Endothelial cell of umbilical vein (primary cell): ENCODE results near the gene VEGFA. TPM values are rescaled to one million over a fixed set of nuclear protein-coding genes. Genes with fewer than 3 reads are reported as not detected.

Source experiments
- BruUV-seq: library from RNA; stranded (reverse); fragments of 400-500 nt; replicated peaks from 2 replicates; lab custom pipeline; 2021; lab: Mats Ljungman, UMichigan
- CTCF ChIA-PET: fragments of 300-600, 350-600 bp; sonication (Branson Sonifier 250); formaldehyde crosslinking; loops from one replicate; lab custom pipeline; 2021; ENCODE audit warnings: antibody characterized with exemption, inconsistent platforms; lab: Charles Lee
- POLR2A ChIA-PET: fragments of 300-600, 350-600 bp; sonication (Branson Sonifier 250); formaldehyde crosslinking; loops from one replicate; lab custom pipeline; 2021; ENCODE audit warnings: antibody characterized with exemption, inconsistent platforms; lab: Charles Lee
- DNase-seq: peaks from one replicate; pipeline ENCODE4 v3.0.0-alpha.2; 2011; ENCODE audit warnings: low read depth, low spot score
- FAIRE-seq: peaks from 2 replicates; lab custom pipeline; 2011; peaks lifted over from hg19 to GRCh38; lab: Jason Lieb, UNC
- H2AFZ ChIP-seq: 2 replicates; pipeline ENCODE4 v1.6.0; 2012; ENCODE audit warnings: low read depth, low read length, control low read depth, inconsistent platforms
- H3K27ac ChIP-seq: 2 replicates; pipeline ENCODE4 v1.5.1; 2011; ENCODE audit warnings: low read depth, mild to moderate bottlenecking, control low read depth, low read length, moderate library complexity; ENCODE audit not compliant: insufficient read depth
- H3K27me3 ChIP-seq, 2 experiments: 2 replicates each; pipeline versions ENCODE4 v1.6.0 to v1.6.1; 2011; ENCODE audit warnings: low read length in 2 of 2, mixed read lengths in 1 of 2; ENCODE audit not compliant: control insufficient read depth in 2 of 2, insufficient read depth in 2 of 2
- H3K36me3 ChIP-seq, 2 experiments: 2 replicates in 1 of 2; 3 replicates in 1 of 2; pipeline ENCODE4 v1.5.1; 2011; ENCODE audit warnings: low read length in 2 of 2, mild to moderate bottlenecking in 1 of 2, moderate library complexity in 1 of 2; ENCODE audit not compliant: control insufficient read depth in 2 of 2, insufficient read depth in 2 of 2; ENCODE audit errors: extremely low read depth in 1 of 2
- H3K4me1 ChIP-seq: 3 replicates; pipeline ENCODE4 v1.5.1; 2011; ENCODE audit warnings: mild to moderate bottlenecking, low read length; ENCODE audit not compliant: control insufficient read depth, insufficient read depth; ENCODE audit errors: extremely low read depth
- H3K4me2 ChIP-seq: 2 replicates; pipeline ENCODE4 v1.6.1; 2011; ENCODE audit warnings: low read length, control low read depth, mixed read lengths; ENCODE audit not compliant: insufficient read depth
- H3K4me3 ChIP-seq, 3 experiments: fragments of 200-600 bp in 1 of 3; sonication (generic), shearing (Covaris generic) in 1 of 3; replicated peaks in 1 of 3; 2 replicates each; pipeline ENCODE4 v1.5.1; 2011 to 2016; ENCODE audit warnings: control low read depth in 3 of 3, low read length in 3 of 3, mild to moderate bottlenecking in 2 of 3, inconsistent platforms in 1 of 3, low read depth in 1 of 3, moderate library complexity in 1 of 3; ENCODE audit not compliant: insufficient read depth in 1 of 3
- H3K79me2 ChIP-seq: 2 replicates; pipeline ENCODE4 v1.6.0; 2012; ENCODE audit warnings: low read length, inconsistent platforms; ENCODE audit not compliant: control insufficient read depth, insufficient read depth
- H3K9ac ChIP-seq: replicated peaks from 2 replicates; pipeline ENCODE3; 2011; ENCODE audit warnings: low read length, control low read depth; ENCODE audit not compliant: insufficient read depth; ENCODE audit errors: extremely low read depth
- H3K9me1 ChIP-seq: replicated peaks from 3 replicates; pipeline ENCODE4 v1.6.0; 2011; ENCODE audit warnings: mild to moderate bottlenecking, low read length; ENCODE audit not compliant: control insufficient read depth, insufficient read depth; ENCODE audit errors: extremely low read depth
- H3K9me3 ChIP-seq: replicated peaks from 2 replicates; pipeline ENCODE4 v1.5.1; 2012; ENCODE audit warnings: low read length, inconsistent platforms; ENCODE audit not compliant: control insufficient read depth, insufficient read depth
- H4K20me1 ChIP-seq: replicated peaks from 2 replicates; pipeline ENCODE3; 2011; ENCODE audit warnings: mild to moderate bottlenecking, low read length; ENCODE audit not compliant: control insufficient read depth, insufficient read depth; ENCODE audit errors: extremely low read depth
- EZH2 ChIP-seq: IDR thresholded peaks from 2 replicates; pipeline ENCODE4 v1.6.1; 2012; ENCODE audit warnings: borderline replicate concordance, low read depth, mild to moderate bottlenecking, moderate library complexity, low read length, inconsistent platforms; ENCODE audit not compliant: severe bottlenecking
- FOS ChIP-seq: IDR thresholded peaks from 2 replicates; pipeline ENCODE4 v1.6.1; 2011; ENCODE audit warnings: mild to moderate bottlenecking, low read length, moderate library complexity, borderline replicate concordance; ENCODE audit not compliant: insufficient read depth
- GATA2 ChIP-seq: IDR thresholded peaks from 2 replicates; pipeline ENCODE4 v1.7.0; 2011; ENCODE audit warnings: low read depth, mild to moderate bottlenecking, moderate library complexity, mixed read lengths, low read length; ENCODE audit not compliant: insufficient read length, insufficient read depth
- JUN ChIP-seq: IDR thresholded peaks from 2 replicates; pipeline ENCODE4 v1.6.1; 2011; ENCODE audit warnings: borderline replicate concordance, low read depth; ENCODE audit not compliant: insufficient read length, insufficient read depth
- MAX ChIP-seq: IDR thresholded peaks from 2 replicates; pipeline ENCODE4 v1.6.1; 2011; ENCODE audit not compliant: insufficient read depth, insufficient read length
- MYC ChIP-seq: IDR thresholded peaks from one replicate; pipeline ENCODE4 v1.6.1; 2011; ENCODE audit warnings: mild to moderate bottlenecking, low read depth, low read length
- POLR2A ChIP-seq: IDR thresholded peaks from 2 replicates; pipeline ENCODE4 v1.6.1; 2012; ENCODE audit warnings: low read depth, mild to moderate bottlenecking, control low read depth, low read length
- POLR2AphosphoS5 ChIP-seq: IDR thresholded peaks from 2 replicates; pipeline ENCODE4 v1.6.1; 2012; ENCODE audit warnings: low read depth, mild to moderate bottlenecking, control low read depth, low read length, moderate library complexity; ENCODE audit not compliant: insufficient read depth
- dilution Hi-C: fragments of 300-500 bp; cut with MboI; formaldehyde crosslinking; loops from one replicate; pipeline ENCODE4 v1.15.0; 2019; ENCODE audit warnings: low sequenced_read_pairs; ENCODE audit not compliant: extremely low pct_ligation_motif_present
- intact Hi-C: fragments of 100-400 bp; cut with micrococcal nuclease; formaldehyde crosslinking; loops from one replicate; pipeline ENCODE4 v1.10.0; 2022
- polyA plus RNA-seq, 4 experiments: library from polyadenylated mRNA; depleted of rRNA in 3 of 4; stranded (reverse) in 3 of 4; unstranded in 1 of 4; fragments of >200 nt; gene quantifications; 2 replicates each; pipeline versions ENCODE4 v1.2.1 to v1.2.3, GENCODE V29; 2011 to 2012; ENCODE audit warnings: missing spikeins in 1 of 4
- total RNA-seq: library from RNA; stranded (reverse); gene quantifications from 2 replicates; pipeline ENCODE4 v1.2.3, GENCODE V29; 2021
- TF ChIP-seq, protein P1 (sequence below), 2 donors: IDR thresholded peaks; 1 replicate in 1 of 2; 2 replicates in 1 of 2; pipeline ENCODE4 v1.5.1; 2011; ENCODE audit warnings: low read length in 2 of 2, mild to moderate bottlenecking in 2 of 2, moderate library complexity in 2 of 2, control low read depth in 1 of 2, inconsistent platforms in 1 of 2, low read depth in 1 of 2; ENCODE audit not compliant: insufficient read depth in 1 of 2; ENCODE audit errors: extremely low read depth in 1 of 2

VEGFA gene
- total and polyA plus RNA-seq, 2 donors (not counting 3 experiments of a cell fraction or from before 2014, with no cell fraction given), result 18.1 to 19.9 TPM

- Histone ChIP-seq H2AFZ (no peak overlapping the region), H4K20me1 (no peaks in the 10 kb centered on the region), H3K4me3 (no peak overlapping the region), H3K27me3 (no peaks in the 10 kb centered on the region), H3K4me2 (no peak overlapping the region), H3K9me1 (no peaks in the 10 kb centered on the region), H3K27ac (no peak overlapping the region), H3K9me3 (no peaks in the 10 kb centered on the region), H3K36me3 (no peaks in the 10 kb centered on the region), H3K9ac (no peak overlapping the region), H3K79me2 (no peaks in the 10 kb centered on the region), H3K4me1 (no peaks in the 10 kb centered on the region)
- no peak for DNase-seq
- BruUV-seq, result no TSS peak
- ChIA-PET CTCF (interaction anchor here (1.2 to 4.9 kb wide), 6 partner anchors 8 to 353 kb away, joined by 3 to 48 read pairs (median 6); partner anchors contain the start of gene VEGFA), POLR2A (interaction anchor here (0.6 kb wide), 1 partner anchor 32 kb away, joined by 5 read pairs; no protein-coding TSS in a partner anchor)
- dilution Hi-C loops, result no loop called here
- intact Hi-C loops, result loop anchor here (2.0 kb wide), 1 partner anchor 33 kb away; no protein-coding TSS in a partner anchor
- no peak for FAIRE-seq
- TF ChIP-seq GATA2 (no peak), FOS (no peak), EZH2 (no peak), POLR2AphosphoS5 (no peak), MAX (no peak), POLR2A (no peak), MYC (no peak), JUN (no peak)
- TF ChIP-seq, protein P1, sequence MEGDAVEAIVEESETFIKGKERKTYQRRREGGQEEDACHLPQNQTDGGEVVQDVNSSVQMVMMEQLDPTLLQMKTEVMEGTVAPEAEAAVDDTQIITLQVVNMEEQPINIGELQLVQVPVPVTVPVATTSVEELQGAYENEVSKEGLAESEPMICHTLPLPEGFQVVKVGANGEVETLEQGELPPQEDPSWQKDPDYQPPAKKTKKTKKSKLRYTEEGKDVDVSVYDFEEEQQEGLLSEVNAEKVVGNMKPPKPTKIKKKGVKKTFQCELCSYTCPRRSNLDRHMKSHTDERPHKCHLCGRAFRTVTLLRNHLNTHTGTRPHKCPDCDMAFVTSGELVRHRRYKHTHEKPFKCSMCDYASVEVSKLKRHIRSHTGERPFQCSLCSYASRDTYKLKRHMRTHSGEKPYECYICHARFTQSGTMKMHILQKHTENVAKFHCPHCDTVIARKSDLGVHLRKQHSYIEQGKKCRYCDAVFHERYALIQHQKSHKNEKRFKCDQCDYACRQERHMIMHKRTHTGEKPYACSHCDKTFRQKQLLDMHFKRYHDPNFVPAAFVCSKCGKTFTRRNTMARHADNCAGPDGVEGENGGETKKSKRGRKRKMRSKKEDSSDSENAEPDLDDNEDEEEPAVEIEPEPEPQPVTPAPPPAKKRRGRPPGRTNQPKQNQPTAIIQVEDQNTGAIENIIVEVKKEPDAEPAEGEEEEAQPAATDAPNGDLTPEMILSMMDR (IDR thresholded peaks at IDR 0.05; ENCODE audit: extremely low read depth in 1 of 2, insufficient read depth in 1 of 2, low read depth in 1 of 2, low read length in 2 of 2), result no peak
Observed at GRCh38 chr6:43725643-43726580, 44.1 kb upstream of the VEGFA start.
